Umbilical cord (tissue), 2 donors: ENCODE data around the gene DLX4. TPM values are rescaled to one million over a fixed set of nuclear protein-coding genes. Genes with fewer than 3 reads are reported as not detected.

Experiments
- DNase-seq: peaks from one replicate; pipeline ENCODE4 v3.0.0-alpha.2; 2015; ENCODE audit warnings: low spot score
- total RNA-seq: library from RNA; depleted of rRNA; stranded (reverse); fragments of >200 nt; gene quantifications from one replicate; pipeline ENCODE4 v1.2.3, GENCODE V29; 2014; ENCODE audit warnings: low replicate concordance; ENCODE audit not compliant: insufficient read depth

The DLX4 gene
- total RNA-seq, 1 donor from 2014 or later, result 1.7 TPM

GRCh38 chr17:49987290-49987585, 18.2 kb downstream of the DLX4 start:
- DNase-seq, result no peak

GRCh38 chr17:49987681-49988441, 18.9 kb downstream of the DLX4 start:
- DNase-seq, result peak; percentile 84

GRCh38 chr17:49989518-49989880, 20.5 kb downstream of the DLX4 start:
- no peak for DNase-seq

- DNase-seq, result no peak
These were observed 21.3 kb downstream of the DLX4 start for GRCh38 chr17:49990331-49990730.

- no peak for DNase-seq
These were observed 21.9 kb downstream of the DLX4 start for GRCh38 chr17:49990921-49991320.

GRCh38 chr17:49991409-49991808, 22.4 kb downstream of the DLX4 start:
- DNase-seq, result no peak

DNA sequence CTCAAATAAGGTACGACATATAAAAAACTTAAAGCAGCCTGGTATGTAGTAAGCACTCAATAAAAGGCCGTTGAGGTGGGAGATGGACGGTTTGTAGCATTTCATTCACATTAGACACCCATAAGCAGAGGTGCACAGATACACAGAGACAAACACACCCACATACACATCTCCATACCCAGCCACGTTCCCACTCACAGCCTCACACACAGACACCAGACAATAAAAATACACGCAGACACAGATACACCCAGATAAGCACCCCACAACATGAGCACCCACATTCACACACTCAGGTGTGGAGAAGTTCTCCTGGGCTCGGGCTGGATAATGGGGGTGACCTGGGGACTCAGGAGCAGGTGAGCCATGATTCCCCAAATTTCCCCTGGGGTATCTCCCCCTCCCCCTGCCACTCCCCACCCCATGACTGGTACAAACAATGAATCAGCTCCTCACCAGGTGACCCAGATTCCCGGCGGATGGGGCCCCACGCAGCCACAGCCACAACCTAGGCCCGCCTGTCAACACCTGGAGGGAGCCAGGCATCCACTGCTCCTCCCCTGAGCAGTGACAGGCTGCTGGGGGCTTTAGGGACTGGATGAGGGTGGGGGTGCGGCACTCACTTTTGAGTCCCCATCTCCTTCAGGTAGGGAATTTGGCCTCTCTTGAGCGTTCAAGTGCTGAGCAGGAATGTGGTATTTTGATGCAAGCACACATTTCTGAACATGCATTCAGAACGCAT, 23.4 kb downstream of the DLX4 start:
- no peak for DNase-seq

- DNase-seq, result no peak
These were observed 24.0 kb downstream of the DLX4 start for GRCh38 chr17:49992933-49993422.

- DNase-seq, result peak; percentile 25
These were observed 24.6 kb downstream of the DLX4 start for GRCh38 chr17:49993423-49994060.

DNA sequence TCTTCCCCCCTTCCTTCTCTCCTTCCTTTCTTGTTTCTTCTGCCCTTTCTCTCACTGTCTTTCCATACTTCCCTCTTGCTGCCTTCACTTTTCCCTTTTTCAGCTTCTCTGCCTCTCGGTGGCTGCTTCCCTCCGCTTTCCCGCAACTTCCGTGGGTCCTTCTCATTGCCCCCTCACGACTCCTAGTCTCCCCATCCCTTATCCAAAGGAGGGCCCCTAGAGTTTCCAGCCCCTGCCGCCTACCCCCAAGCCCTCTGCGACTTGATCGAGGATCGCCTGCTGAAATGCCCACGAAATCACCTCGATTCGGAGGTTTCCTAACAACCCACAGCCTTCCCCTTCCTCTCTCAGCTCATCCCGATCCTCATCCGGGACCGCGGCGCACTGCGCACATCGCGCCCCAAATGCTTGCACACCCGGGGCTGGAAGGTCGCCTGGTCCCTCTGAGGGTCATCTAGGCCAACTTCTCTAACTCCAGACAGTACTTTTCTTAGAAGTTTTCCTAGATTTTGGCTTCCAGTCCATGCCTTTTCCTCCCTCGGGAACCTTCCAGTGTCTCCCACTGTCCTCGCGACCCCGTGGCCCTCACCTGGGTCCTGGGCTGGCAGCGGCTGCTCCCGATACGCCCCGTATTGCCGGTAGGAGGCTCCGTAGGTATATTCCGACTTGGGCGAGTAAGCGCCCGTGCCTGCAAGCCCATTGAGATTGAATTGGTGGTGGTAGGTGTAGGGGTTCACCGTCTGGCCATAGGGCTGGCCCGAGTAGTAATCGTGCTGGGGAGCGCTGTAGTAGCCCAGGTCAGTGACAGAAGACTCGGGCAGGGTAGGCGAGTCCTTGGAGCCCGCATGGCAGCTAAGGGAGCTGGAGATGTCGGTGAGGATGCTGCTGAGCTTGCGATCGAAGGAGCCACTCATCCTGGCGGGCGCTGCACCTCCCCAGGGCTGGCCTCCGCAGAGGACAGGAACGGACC, 25.4 kb downstream of the DLX4 start:
- no peak for DNase-seq

GRCh38 chr17:49995055-49995738, 26.2 kb downstream of the DLX4 start, which contains the start of gene DLX3:
DLX3 (minus strand) TSS chr17:49995224; CDS start chr17:49994998, 226 bp downstream.
- DNase-seq, result peak; percentile 84

DNA sequence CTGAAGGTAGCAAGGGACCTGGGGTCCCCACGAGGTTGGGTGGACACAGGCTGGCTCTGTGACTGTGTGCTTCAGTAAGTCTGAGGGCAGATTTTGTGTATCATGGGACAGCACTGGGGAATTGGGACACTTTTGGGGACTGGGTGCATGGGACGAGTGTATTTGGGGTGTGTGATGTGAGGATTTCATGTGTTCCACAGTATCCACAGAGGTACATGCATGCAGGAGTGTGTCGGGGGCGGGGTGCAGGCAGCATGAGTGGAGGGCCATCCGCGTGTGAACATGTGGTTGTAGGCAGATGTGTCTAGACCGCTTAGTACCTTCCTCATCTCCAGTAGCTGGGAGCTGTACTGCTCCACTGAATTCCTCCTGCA, 27.1 kb downstream of the DLX4 start:
- DNase-seq, result no peak

DNA sequence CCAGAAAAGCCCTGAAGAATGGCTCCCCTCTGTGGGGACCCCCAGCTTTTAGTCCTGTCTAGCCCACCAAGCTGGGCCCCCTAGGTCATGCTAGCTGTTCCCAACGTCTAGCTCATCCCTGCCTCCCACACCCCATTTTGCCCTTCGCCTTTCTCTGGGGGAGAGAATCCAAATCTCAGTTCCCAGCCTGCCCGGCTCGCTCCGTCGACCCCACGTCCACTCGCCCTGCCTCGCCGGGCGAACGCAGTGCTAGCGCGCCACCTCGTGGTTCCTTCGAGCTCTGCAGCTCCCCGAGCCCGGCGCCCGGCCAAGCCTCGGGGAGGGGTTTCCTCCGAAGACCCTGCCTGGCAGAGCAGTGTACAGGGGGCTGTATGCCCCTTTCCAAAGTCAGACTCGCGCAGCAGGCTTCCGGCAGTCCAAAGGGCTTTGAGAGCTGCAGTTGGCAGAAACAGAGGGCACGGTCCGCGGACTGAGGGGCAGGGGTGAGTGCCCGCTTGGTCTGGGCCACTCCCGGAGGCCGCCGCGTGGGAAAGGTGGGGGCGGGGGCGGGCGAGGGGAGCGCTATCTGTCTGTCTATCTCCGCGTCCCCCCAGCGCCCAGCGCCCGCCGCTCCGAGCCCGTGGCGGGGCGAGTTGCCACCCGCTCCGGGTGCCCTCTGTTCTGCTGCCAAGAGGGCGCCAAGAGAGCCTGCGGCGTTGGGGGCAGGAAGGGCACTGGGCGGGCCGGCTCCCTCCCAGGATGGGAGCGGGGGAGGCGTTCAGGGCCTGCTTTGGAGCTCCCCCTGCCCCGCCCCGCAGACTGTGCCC, 27.7 kb downstream of the DLX4 start:
- DNase-seq, result peak; percentile 46

GRCh38 chr17:49997301-49997650, 28.3 kb downstream of the DLX4 start:
- DNase-seq, result peak; percentile 75

DNA sequence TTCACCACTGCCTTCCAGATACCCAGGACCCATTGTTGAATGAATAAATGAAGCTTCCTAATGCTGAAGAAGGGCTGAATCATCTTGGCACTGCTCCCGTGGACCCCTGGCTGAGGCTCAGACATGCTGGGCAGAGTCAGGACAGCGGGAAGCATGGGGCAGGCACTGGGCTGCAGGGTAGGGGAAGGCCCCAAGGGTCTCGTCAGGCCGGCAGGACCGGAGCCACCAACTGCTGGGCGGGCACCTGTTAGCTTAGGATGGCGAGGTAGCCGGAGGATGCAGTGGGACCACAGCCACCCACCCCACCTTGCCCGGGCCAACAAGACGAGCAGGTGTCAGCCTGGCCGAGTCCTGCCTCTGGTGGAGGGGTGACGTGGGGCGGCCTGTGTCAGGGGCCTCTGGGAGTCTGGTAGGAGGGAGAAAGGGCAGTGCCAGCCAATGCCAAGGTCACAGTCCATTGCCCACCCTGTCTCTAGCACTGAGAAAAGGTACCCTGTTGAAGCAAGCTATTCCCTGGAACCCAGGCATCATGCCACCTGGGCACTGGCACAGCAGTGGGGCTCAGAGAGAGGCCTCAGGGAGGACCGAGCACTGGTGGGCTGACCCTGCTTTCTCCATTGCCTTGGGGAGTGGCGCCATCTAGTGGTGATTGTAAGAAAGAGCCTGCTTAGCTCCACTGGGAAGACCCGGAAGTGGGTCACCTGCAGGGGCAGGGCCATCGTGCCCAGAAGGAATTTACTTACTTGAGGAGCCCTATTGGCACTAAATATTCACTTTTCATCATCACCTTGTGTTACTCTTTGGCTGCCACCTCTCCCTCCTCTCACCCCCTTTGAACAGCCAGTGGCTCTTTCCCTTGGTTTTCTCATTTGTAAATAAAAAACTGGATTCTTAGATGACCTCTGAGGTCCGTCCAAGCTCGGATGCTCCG, 29.0 kb downstream of the DLX4 start:
- DNase-seq, result peak; percentile 94

DNA sequence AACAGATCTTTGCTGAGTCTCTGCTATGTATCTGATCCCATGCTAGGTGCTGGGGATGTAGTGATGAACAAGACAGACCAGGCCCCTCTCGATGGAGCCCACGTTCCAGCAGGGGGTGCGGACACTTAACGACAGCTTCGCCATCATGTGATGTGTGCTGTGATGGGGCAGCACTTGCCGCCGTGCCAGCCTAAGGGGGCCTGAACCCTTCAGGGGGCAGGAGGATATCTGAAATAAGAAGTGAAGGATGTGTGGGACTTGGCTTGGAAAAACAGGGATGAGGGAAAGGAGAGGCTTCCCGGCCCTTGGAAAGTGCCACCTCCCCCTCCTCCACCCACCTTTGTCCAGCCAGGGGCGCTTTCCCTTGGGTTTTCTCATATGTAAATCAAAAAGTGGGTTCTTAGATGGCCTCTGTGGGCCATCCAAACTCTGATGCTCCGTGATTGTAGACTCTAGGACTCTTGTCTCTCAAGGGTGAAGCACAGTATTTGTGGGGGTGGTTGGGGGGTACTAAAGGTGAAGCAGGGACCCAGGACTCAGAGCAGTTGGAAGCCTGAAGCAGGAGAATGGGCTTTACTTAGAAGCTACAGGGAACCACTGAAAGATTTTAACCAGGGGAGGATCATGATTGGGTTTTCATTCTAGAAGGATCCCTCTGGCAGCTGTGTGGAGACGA, 30.0 kb downstream of the DLX4 start:
- DNase-seq, result no peak

GRCh38 chr17:50003911-50004310, 34.9 kb downstream of the DLX4 start:
- DNase-seq, result no peak

GRCh38 chr17:50009282-50009681, 40.3 kb downstream of the DLX4 start:
- DNase-seq, result no peak
